ENCODE data around the gene UNC13B. TPM values are rescaled to one million over a fixed set of nuclear protein-coding genes. Genes with fewer than 3 reads are reported as not detected.
A peak's percentile ranks its signal among the peaks of the same experiment; 100 is the strongest.

Gene UNC13B
- polyA plus RNA-seq, 10 donors, result 13.0 to 27.3 (median 17.7) TPM

GRCh38 chr9:35322075-35322885 is 160.5 kb downstream of the UNC13B start:
- no peak for DNase-seq

GRCh38 chr9:35324966-35325365 is 163.2 kb downstream of the UNC13B start:
- no peak for DNase-seq

- DNase-seq, result peak in 1 of 3 donors; percentile 59
Measured at GRCh38 chr9:35333551-35333950, 171.7 kb downstream of the UNC13B start.

GRCh38 chr9:35335164-35335563 is 173.4 kb downstream of the UNC13B start:
- no peak for DNase-seq

DNA sequence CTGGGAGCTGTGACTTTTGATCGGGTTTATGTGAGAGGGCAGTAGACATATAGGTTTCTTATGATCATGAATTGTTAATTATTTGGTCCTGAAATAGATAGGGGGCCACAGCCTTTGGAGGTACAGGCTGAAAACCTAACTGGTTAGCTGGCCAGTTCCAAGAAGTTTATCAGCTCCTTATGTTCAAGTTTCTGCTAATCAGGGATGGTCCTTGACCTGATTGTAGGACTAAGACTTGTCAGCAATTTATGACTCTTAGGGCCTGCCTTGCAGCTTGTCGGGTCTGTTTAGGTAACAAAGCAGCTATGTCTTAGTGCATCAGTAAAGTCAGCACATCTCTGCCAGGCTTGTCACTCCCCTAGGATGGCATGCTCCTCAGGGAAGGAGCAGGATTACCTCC is 176.3 kb downstream of the UNC13B start:
- no peak for DNase-seq

DNA sequence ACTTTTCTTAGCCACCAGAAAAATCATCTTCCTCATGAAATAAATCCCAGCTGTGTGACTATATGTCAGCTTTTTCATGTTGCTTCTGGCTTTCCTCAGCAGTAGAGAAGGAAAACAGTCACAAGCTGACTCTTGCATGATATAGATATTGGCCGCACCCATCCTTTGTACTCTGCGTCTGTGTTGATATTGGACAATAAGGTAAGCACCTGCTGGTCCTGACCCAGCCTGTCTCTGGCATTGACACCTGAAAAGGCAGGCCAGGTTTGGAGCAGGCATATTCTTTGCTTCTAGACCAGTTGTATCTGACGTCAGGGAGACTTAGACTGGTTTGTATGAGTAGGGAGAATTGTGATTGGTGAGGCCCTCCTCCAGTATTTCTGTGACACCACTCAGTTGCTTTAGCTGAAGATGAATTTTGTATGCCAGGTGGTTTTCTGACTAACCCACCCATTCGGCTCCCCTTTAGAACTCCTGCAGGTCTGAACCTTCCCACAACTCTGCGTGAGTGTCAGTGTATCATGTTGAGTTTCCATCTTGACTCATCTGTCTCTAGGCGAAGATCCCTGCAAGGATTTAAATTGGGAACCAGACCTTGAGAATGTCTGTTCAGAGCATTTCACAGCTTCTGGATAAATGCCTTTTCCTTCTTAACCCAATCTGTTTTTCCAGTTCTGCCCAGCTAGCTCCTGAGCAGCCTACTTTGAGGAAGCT is 176.9 kb downstream of the UNC13B start:
- DNase-seq, result no peak

GRCh38 chr9:35340046-35340445 is 178.2 kb downstream of the UNC13B start:
- peak in 1 of 3 donors; percentile 15 for DNase-seq

- no peak for DNase-seq
Measured at GRCh38 chr9:35341021-35341420, 179.2 kb downstream of the UNC13B start.

DNA sequence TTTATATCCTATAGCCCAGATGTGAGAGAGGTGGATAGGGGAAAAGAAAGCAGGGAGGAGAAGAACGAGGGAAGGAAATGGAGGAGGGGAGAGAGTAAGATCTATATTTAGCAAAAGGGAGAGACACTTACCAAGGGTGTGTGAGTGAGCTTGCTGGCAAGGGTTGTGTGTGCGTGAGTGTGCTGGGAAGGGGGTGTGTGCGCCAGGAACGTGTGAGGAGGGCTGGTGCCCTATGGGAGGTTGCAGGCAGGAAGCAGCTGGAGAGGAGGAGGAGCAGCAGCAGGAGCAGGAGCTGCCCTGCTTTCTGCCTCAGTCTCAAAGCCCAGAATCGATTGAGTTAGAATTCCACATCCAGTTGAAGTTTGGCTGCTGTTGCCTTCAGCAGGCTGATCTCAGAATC is 179.8 kb downstream of the UNC13B start:
- DNase-seq, result peak; percentile 57 to 80 (median 73)

GRCh38 chr9:35342221-35342958 is 180.6 kb downstream of the UNC13B start:
- no peak for DNase-seq

DNA sequence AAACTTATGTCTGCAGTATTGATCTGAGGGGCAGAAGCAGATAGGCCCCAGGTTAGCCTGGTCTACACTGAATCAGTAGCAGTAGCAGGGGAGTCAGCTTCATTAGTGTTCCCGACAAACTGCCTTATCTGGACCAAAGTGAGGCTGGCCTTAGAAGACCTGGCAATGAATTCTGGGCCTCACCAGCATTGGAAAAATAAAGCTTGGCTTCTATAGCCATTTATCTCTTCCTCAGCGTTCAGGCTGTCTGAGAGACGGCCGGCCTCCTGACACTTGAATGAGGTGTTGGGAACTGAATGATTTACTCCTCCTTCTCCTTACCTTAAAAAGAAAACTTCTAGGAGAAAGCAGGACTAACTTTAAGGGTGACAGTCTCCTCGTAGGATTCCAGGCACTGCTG is 186.3 kb downstream of the UNC13B start:
- no peak for DNase-seq

DNA sequence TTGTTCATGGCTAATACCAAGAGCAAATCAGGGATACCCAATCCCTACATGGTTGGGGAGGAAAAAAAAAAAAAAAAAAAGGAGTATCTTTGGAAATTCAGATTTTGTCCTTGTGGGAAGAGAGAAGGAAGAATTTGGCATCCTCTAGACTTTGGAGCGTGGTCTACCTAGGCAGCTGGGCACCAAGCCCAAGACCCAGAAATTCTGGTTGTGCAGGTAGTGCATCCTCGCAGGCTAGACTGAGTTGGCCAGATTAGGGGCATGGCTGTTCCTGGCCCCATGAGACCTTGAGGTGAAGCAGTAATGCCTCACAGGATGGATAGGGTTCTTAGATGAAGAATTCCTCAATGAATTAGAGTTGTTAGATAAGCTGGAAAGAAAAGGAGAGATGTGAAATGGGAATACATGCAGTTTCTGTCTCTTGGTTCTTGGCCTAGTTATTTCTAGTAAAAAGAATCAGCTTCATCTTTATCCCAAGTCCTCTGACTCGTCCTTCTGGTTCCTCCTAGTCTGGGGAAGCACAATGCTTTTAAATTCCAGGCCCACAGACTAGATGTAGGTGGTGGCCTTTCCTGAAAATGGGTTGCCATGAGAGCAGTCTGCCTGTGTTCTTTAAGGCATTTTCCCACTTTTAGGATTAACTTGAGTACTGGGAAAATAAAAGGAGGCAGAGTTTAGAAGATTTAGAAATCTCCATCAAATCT is 187.6 kb downstream of the UNC13B start:
- no peak for DNase-seq

GRCh38 chr9:35350212-35350611 is 188.4 kb downstream of the UNC13B start:
- DNase-seq, result no peak

GRCh38 chr9:35350827-35351549 is 189.2 kb downstream of the UNC13B start:
- no peak for DNase-seq

DNA sequence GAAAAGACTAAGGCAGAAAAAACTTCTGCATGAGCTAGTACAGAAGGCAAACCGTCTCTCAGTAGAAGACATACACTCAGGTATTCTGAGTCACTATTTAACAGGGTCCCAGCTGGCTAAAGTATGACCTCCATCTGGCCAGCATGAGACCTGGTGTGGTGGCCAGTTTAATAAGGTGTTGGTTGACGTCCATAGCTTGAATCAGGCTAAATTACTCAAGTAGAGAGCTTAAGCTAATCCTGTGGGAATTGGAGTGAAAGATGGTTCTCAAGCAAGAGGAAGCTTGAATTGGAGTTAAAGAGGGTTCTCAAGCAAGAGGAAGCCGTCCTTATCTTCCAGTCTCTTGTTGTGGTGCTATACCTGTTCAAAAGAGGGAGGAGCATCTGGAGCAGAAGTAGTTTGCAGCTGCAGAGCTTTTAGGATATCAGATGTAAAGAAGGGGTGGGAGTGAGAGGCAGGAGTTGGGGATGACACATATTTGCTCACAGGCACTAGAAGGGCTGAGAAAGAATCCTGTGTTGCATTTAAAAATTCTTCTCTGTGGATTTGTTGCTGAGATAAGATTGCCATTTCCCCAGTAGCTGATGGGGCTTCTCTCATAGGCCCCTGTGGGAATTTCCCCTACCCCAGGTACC is 192.0 kb downstream of the UNC13B start:
- DNase-seq, result no peak

- no peak for DNase-seq
Measured at GRCh38 chr9:35355939-35356338, 194.1 kb downstream of the UNC13B start.

- no peak for DNase-seq
Measured at GRCh38 chr9:35357116-35357515, 195.3 kb downstream of the UNC13B start.

DNA sequence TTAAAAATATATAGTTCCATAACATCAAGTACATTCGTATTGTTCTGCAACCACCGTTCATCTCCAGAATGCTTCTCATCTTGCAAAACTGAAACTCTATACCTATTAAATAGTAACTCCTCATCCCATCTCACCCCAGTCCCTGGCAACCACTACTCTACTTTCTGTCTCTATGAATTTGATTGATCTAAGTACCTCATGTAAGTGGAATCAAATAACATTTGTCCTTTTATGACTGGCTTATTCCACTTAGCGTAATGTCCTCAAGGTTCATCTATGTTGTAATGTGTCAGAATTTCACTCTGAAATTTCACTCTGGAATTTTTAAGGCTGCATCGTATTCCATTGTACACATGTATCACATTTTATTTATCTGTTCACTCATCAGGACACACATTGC is 196.0 kb downstream of the UNC13B start:
- DNase-seq, result no peak

- DNase-seq, result no peak
Measured at GRCh38 chr9:35364817-35365585, 203.2 kb downstream of the UNC13B start.

GRCh38 chr9:35366627-35367026 is 204.8 kb downstream of the UNC13B start:
- no peak for DNase-seq

Data from muscle of back (tissue), 11 donors.